Hematopoietic multipotent progenitor cell treated with erythropoietin and hydrocortisone succinate and interleukin-3 and kit ligand, for 6 days (in vitro differentiated cells): ENCODE data around the gene COLEC12.
"Not testable (repeated sequence)": the region's sequence is repeated elsewhere in the genome, so short reads cannot be mapped to it uniquely, and the experiment has no call there.

Experiments
- DNase-seq: peaks from one replicate; pipeline ENCODE4 v3.0.0-alpha.2; 2015

COLEC12 gene

DNA sequence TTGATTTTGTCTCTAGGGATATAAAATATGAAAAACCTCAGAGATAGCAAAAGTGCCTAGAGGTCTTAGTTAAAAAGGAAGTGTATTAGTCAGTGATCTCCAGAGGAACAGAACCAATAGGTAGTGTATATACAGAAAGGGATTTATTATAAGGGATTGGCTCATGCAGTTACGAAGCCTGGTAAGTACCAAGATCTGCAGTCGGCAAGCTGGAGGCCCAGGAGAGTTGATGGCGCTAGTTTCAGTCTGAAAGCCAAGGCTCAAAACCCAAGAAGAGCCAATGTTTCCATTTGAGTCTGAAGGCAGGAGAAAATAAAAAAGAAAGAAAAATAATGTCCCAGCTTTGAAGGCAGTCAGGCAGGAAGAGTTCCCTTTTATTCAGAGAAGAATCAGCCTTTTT, 93.3 kb downstream of the COLEC12 start:
- DNase-seq, result no peak

DNA sequence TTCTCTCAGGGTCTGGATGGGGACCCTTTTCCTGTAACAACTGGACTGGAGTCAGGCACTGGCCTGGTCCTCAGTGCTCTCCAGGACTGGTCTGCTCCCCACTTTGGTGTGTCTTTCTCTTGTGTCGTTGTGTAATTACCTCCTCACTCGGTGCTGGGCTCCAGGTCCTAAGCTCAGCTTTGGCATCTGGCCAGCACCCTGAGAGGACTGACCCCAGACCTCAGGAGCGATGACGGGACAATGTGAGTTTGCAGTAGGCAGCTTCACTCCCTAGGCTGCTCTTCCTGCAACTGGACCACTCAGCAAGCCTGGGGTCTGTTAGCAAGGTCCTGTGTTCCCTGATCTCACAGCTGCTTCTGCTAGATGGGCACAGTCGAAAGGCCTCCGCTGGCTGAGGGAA, 93.8 kb downstream of the COLEC12 start:
- DNase-seq, result no peak

DNA sequence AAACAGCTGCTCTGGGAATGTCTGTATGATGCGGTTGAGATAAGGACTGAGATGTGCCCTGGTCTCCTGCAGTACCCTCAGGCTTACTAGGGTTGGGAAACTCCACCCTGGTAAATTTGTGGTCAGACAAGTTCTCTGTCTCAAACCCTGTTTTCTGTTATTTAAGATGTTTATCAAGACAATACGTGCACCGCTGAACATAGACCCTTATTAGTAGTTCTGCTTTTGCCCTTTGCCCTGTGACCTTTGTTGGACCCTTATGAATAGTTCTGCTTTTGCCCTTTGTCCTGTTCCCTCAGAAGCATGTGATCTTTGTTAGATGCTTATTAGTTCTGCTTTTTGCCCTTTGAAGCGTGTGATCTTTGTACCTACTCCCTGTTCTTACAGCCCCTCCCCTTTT, 95.5 kb downstream of the COLEC12 start:
- not testable (repeated sequence) for DNase-seq

DNA sequence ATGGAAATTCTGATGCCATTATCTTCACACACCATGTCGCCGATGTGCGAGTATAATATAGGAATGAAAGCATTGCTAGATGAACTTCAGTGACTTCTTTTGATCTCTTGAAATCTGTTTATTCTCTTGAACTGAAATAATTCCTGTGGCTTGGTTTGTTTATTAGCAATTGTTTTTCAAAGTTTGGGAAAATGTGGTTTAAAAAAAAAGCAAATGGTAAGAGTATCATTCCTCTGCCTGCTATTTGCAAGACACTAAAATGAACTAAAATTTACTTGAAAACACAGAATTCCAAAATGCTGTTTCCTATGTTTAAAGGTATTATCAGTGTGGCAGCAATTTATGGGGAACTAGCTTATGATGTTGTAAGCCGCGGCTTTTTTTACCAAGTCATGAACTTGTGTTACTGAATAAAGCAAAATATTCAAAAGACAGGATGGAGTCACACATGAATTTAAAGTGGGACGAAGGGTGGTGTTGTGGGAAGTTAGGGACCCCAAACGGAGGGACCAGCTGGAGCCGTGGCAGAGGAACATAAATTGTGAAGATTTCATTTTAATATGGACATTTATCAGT, 96.4 kb downstream of the COLEC12 start:
- DNase-seq, result no peak

DNA sequence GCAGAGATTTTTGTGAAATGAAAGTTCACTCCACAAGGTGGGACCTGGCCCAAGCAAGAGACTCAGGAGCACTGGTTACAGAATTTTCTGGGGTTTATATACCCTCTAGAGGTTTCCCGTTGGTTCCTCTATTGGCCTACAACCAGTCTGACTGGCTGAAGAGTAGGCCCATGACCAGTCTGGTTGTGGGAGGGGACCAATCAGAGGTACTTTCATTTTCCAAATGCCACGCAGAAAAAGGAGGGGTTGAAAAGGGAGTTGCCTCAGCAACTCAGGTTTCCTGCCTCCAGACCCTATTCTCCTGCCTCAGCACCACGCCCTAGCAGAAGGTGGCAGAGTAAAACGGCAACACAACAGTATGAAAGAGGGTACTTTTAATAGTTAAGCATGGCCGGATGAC, 98.4 kb downstream of the COLEC12 start:
- DNase-seq, result no peak

DNA sequence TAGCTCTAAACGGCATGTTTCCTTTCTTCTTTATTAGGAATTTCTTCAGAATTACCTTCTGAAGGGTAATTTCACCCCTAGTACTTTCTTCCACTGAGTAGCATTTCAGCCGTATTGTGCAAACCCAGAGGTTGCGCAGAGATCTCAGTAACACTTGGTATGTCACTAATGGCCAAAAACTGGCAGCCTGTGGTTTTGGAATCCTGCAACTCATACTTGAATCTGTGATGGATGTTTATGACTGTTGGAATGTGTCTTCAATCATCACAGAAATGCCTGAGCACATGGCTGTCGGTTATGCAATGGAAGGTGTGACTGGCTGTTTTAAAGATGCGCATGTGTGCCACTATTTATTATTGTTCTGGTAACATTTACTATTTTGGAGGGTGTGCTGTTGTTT, 100.0 kb downstream of the COLEC12 start:
- peak; percentile 22 for DNase-seq

DNA sequence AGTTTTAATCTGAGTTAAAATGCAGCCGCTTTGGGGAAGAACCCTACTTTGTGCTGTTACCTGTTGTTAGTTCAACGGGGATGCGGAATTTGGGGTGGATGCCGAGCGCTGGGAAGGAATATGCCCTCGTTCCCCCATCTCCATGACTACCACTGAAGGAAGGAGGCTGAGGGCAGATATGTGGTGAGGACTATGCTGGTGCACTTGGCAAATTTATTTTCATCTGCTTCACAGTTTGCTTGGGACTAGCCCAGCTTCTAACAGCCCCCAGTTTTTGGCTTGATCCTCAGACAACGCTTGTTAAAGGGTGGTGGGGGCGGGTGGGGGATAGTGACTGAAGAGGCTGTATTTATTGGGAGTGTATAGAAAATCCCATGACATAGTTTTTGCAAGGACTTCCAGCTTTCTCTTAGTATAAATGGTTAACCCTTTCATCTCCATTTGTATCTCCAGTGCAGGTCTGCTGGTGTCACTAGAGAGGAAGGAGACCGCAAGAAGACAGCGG, 100.8 kb downstream of the COLEC12 start:
- no peak for DNase-seq

DNA sequence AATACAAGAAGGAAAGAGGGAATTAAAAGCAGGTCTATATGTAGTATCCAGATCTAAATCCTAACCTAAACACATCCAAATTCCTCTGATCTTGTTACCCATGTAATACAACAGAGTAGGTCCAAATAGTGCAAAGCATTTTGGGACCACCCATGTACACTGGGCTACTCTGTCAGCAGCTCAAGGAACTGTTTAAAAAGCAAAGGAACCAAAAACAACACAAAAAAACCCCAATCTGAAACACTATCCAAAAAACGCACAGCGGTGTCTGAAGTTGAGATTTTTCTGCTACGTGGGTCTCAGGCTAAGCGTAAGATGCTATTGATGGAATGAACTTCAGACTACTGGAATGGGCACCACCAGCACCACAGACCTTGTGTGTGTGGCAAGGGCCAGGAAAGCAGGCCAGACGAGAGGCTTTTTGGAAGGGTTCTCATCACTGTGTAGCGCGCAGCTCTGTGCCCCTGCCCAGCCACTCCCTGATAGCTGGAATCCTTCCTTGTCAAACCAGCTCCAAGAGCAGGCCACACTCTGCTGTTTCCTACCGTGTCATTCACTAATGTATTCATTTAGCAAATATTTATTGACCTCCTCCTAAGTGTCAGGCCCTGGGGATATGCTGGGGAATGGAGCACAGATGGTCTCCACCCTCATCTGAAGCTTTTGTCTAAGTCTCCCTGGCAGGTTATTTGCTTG, 101.4 kb downstream of the COLEC12 start:
- no peak for DNase-seq

DNA sequence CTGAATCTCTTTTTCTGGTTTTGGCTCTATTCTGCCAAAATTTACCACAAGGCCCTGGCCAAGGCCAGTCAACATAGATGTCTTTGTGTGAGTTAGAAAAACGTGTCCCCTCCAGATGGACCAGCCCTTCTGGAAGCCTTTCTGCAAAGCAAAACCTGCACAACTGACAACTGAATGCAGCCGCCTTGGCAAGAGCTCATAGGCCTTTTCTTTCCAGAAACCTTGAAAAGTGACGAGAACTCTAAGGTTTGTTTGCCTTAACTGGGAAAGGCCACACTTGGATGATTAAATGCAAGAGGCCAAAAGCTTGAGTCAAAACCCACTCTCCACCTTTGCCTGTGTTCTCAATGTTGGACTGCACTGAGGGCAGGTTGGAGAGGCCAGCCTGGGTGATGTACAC, 103.9 kb downstream of the COLEC12 start:
- no peak for DNase-seq

DNA sequence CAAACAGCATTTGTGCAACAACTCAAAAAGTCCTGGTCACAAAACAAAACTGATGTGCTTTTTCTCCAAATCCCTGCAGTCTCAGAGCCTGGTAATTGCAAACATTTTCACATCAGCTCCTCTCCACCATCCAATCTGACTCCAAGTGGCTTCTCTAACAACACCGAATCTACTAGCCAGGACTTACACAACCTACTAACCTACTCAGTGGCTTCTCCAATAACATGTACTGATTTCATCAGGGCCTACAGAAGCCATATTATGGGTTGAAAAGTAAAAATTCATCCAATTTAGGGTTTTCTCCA, 104.3 kb downstream of the COLEC12 start:
- DNase-seq, result no peak

DNA sequence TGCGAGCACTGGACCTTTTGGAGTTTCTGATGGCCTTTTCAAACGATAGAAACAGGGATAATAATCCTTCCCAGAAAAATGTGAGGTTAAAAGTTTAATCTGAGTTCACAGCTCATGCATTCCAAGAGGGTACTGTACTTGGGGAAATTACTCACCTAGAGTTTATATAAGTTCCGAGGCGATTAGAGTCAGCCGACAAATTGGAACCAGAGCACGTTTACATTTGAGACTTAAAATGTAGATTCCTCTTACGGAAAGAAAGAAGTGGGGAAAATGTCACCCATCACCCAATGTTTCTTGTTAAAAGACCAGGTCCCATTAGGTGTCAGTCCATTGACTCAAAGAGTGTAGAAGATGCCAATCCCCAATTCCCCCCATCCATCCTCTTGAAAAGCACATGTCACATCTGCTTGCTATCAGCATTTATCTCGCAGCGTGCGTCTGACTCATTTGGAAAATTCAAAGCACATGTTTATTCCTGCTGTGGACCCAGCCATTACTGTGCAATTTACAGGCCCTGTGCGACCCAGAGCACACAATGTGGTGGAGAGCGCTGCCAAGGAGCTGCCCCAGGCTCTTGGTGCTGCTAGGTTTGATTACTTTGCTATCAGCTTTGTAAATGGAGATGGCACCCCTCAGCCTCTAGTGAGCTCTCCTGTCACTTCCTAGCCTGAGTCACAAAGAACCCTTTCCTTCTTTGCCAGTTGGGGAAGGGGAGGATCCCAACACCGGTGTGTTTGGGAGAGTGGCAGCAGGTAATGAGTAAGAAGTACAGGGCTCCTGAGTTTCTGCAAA, 104.8 kb downstream of the COLEC12 start:
- no peak for DNase-seq

DNA sequence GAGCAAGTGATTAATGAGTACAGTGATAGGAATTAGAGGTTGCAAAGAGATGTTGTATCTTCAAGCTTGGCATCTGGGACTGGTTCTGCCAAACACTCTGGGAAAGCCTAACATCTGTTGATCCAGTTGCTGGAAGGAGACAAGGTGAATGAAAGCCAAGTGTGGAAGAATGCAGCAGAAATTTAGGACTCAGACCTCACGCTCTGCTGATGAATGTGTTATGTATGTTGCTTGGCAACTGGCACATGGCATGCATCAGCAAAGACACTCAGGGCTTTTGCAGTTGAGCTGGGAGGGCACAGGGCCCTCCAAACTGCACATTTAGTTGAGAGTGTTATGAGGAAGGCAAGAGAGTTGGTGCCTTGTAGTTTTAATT, 105.5 kb downstream of the COLEC12 start:
- DNase-seq, result no peak

DNA sequence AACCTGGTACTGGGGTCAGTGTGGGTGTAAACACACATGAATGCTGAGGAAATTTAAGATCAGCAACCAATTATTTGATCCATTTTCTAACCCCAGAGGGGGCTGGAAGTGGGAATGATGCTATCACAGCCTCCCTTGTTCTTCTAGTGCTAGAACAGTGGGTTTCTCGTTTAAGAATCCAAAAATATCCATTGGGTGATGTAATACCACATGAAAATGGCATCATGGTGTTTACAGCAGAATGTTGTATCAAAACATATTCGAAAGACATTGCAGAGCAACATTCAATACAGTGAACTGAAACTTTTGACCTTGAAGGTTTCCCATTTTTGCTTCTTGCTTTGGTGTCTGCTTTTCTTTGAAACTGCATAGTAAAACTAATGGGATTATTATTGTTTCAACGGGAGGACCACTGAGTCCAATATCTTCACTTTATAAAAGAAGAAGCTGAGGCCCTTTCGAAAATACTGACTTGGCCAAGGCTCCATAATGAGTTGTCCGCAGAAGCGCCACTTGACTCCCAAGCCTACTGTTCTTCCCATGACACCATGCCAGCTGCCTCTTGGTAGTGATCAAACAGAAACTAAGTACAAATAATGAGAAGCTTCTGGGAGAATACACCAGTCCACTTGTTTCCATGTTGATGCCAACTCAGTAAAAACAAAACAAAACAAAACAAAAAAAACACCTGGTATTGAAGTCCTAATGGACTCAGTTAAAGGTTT, 106.1 kb downstream of the COLEC12 start:
- DNase-seq, result no peak

DNA sequence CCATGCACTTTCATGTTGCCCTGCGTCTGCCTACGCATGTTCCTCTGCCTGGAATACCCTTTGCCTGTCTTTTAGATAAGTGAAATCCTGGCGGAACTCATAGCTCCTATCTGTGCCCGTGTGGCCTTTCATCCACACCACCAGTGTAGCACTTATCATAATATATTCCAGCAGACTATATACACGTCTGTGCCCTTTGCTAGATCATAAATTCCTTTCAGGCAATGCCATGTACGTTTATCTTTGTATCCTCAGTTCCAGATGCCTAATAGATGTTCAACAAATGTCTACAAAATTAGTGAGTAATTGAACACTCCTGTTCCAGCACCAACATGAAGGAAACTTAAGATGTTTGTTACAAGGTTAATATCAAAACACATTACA, 106.9 kb downstream of the COLEC12 start:
- no peak for DNase-seq

DNA sequence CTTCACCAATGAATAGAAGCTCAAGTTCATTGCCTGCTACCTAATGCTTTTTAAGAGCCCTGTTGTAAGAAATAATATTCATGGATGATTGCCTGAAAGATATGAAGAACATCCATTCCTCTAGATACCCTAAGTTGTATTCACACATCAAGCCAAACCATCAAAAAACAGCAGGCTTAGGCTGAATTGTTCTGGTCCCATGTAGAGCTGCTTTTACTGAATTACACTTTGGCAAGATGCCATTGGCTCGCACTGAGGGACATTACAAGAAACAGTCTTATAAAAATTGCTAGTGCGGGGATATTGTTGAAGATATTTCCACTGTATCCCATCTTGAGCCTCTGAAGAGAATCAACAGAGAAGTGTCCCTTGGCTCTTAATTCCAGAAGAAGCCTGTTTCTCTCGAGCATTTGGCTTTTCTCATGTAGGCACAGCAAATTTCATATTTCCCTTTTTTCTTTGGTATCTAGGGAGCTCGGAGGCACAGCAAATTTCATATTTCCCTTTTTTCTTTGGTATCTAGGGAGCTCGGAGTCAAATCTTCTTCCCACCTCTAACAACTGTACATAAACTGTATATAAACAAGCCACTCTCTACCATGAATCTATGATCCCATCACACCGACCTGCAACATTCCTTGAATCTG, 107.5 kb downstream of the COLEC12 start:
- DNase-seq, result no peak

DNA sequence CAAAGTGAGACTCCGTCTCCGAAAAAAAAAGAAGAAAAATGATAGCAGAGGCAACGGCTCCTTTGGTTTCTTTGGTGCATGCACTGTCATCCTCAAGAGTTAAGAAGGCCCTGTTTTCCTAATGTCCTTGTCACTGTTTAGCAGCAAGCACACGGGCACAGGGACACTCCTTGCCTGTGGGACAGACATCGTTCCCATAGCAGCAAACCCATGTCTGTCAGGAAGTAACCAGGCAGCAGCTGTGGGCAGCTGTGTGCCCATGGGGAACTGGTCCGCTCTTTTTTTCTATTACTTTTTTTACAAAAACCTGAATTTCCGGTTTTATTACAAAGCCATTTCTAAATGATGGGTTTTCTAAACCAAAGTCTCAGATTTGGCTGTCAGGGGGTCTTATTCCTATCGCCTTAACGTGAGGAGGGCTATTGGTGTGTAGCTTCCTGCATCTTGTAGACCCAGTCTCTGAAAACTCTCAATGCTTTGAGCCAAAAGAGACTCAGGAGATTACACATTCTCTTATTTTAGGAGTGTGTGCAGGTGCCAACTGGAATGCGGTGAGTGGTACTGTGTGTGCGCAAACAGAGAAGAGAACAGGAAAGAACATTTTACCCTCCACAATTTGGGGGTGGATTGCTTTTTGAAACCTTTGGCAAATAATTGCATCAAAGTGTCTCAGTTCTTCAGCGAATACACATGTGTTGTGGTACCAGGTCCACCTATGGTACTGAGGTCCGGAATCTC, 109.6 kb downstream of the COLEC12 start:
- no peak for DNase-seq

DNA sequence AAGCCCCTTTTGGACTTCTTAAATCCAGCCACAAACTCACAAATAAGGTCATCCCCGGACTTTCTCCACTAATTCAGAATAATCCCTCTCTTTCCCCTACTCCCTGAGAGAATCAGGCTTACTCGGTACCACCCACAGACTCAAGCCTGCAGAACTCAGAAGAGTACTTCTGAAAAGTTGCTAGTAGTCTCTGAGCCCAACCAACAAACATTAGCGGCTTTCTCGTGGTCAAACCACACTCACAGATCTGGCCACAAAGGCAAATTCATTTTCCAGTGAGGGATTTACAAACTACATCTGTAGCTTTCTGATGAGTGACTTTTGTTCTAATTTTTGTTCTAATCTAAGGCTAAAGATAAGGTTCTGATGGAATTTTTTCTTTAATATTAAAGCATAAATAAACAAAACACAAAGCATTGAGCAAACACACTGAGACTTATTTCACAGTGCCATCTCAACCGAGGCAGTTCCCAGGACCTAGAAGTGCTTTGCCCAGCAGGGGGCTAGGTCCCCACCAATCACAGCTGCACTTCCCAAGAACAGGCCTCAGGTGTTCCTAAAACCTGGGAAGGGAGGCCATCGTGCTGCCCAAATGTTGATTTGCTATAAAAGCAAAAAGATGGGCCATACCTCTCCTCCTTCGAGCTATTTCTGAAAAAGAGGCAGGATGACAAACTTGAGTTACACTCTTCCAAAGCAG, 110.7 kb downstream of the COLEC12 start:
- DNase-seq, result peak; percentile 6

DNA sequence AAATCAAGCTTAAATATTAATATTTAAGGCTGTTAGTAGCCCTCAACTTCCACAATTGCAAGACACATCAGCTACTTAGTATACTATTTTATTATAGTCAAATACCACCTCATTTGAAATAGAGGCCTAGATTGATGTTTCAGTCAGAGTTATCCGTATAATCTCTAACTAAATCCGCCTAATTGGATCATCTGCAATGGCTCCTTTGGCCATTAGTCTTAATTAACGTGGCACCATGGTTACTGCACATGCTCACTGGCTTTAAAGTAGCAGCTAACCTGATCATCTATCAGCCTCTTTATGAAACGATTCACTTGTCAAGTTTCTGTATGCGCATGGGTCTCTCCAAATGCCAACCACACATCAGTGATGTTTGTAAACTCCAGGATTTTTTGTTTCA, 112.3 kb downstream of the COLEC12 start:
- no peak for DNase-seq

DNA sequence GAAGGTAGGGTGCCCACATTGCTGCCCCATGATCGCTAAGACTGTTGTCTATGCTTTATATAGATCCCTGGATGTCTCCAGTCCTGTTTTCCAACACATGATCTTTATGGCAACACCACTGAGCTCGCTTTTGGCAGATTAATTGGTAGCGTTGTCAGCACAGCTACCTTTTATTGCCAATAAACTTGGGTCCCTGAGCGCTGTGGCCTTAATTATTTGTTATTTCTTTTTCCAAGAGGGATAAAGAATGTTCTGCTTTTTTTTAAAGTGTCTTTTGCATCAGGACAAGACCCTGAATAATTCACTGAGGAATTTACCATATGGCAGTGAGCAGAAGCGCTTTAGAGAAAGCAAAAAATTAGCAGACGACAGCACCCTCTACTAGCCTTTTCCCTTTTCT, 113.5 kb downstream of the COLEC12 start:
- no peak for DNase-seq

DNA sequence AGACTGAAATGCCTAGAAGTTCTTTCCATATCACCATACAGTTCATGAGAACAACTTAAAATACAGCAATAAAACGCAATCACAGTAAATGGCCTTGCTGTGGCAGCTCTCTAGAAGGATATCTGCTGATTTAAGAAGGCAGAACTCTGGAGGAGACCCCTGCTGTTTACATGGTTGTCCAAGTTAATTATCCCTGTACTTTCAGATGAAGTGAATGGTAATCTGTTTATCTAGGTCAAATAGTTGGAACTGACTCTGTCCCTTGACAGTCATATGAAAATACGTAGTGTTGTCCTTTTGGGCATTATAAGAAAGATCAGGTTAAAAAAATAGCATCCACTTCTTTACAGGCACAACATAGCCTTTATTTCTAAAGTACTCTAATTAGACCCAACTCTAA, 115.6 kb downstream of the COLEC12 start:
- DNase-seq, result no peak

DNA sequence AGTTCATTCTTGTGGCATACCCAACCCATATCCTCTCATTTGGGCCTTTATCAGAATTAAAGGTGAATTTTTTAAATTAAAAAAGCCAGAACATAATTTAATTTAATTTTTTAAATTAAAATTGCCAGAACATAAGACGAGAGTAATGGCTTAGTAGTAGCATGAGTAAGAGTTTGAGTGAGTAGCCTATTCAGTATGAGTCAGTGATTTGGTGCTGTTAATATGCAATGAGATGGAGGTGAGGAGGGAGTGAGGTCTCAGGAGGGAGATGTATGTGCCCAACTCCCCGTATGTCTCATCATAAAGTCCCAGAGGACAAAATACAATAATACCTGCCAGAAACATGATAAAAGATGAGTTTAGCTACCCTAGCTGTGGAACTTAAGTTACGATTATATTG, 117.4 kb downstream of the COLEC12 start:
- DNase-seq, result no peak
